Effector memory CD8-positive, alpha-beta T cell (primary cell): ENCODE results near the gene SYNE3.

Source experiments
- ATAC-seq: fragments of 150-1000 bp; cut with Tn5 transposase; replicated peaks from 2 replicates; pipeline ENCODE4 v1.10.0; 2021; ENCODE audit warnings: mild to moderate bottlenecking, moderate library complexity
- DNase-seq, 3 experiments: peaks; one replicate each; pipeline ENCODE4 v3.0.0; 2021
- H3K27ac Mint-ChIP-seq, 2 donors: one replicate each; pipeline ENCODE4 v1.8.0; 2022; ENCODE audit warnings: mild to moderate bottlenecking in 2 of 2, mixed read lengths in 2 of 2, moderate library complexity in 2 of 2
- H3K27me3 Mint-ChIP-seq, 2 donors: one replicate each; pipeline ENCODE4 v1.8.0; 2022; ENCODE audit warnings: mixed read lengths in 2 of 2
- H3K36me3 Mint-ChIP-seq: one replicate; pipeline ENCODE4 v1.8.0; 2022; ENCODE audit warnings: mild to moderate bottlenecking, moderate library complexity, mixed read lengths; ENCODE audit not compliant: insufficient read depth
- H3K4me1 Mint-ChIP-seq, 2 donors: one replicate each; pipeline ENCODE4 v1.8.0; 2022; ENCODE audit warnings: low read depth in 2 of 2, mixed read lengths in 2 of 2
- H3K4me3 Mint-ChIP-seq, 2 donors: one replicate each; pipeline ENCODE4 v1.8.0; 2022; ENCODE audit warnings: mild to moderate bottlenecking in 2 of 2, mixed read lengths in 2 of 2, moderate library complexity in 2 of 2
- H3K9me3 Mint-ChIP-seq, 2 donors: one replicate each; pipeline ENCODE4 v1.8.0; 2022; ENCODE audit warnings: mixed read lengths in 2 of 2

SYNE3 gene

GRCh38 chr14:95481391-95482022, 34.9 kb downstream of the SYNE3 start:
- Mint-ChIP-seq H3K4me3 (no peak overlapping the region), H3K9me3 (no peaks in the 10 kb centered on the region), H3K27ac (peak overlapping the region; percentile 90 to 99), H3K4me1 (peaks cover 47 to 61% of the 10 kb centered on the region in 2 donors), H3K36me3 (peaks cover 5% of the 10 kb centered on the region), H3K27me3 (no peaks in the 10 kb centered on the region)
- ATAC-seq (no peak), DNase-seq (no peak)

GRCh38 chr14:95480887-95481226, 35.6 kb downstream of the SYNE3 start:
- DNase-seq, result no peak
- H3K9me3 Mint-ChIP-seq, result no peaks in the 10 kb centered on the region
- peak overlapping the region in 1 of 2 donors; percentile 71 for H3K4me3 Mint-ChIP-seq
- no peaks in the 10 kb centered on the region for H3K27me3 Mint-ChIP-seq
- H3K27ac Mint-ChIP-seq, result peak overlapping the region; percentile 90 to 99
- peaks cover 41 to 58% of the 10 kb centered on the region in 2 donors for H3K4me1 Mint-ChIP-seq
- ATAC-seq, result no peak
- peaks cover 5% of the 10 kb centered on the region for H3K36me3 Mint-ChIP-seq

- peak; percentile 94 for ATAC-seq
- Mint-ChIP-seq H3K36me3 (peaks cover 8% of the 10 kb centered on the region), H3K4me1 (peaks cover 35 to 53% of the 10 kb centered on the region in 2 donors), H3K27ac (peak overlapping the region; percentile 90 to 99), H3K9me3 (no peaks in the 10 kb centered on the region), H3K4me3 (peak overlapping the region; percentile 62 to 71), H3K27me3 (no peaks in the 10 kb centered on the region)
- DNase-seq, result peak; percentile 41 to 53 (median 48)
Observed at GRCh38 chr14:95480109-95480886, 36.2 kb downstream of the SYNE3 start.

- DNase-seq (no peak), ATAC-seq (no peak)
- peaks cover 35 to 54% of the 10 kb centered on the region in 2 donors for H3K4me1 Mint-ChIP-seq
- peak overlapping the region; percentile 62 to 71 for H3K4me3 Mint-ChIP-seq
- H3K27me3 Mint-ChIP-seq, result no peaks in the 10 kb centered on the region
- H3K36me3 Mint-ChIP-seq, result peaks cover 12% of the 10 kb centered on the region
- no peaks in the 10 kb centered on the region for H3K9me3 Mint-ChIP-seq
- peak overlapping the region; percentile 90 to 99 for H3K27ac Mint-ChIP-seq
Observed at GRCh38 chr14:95479494-95479893, 37.0 kb downstream of the SYNE3 start.

GRCh38 chr14:95478818-95479217, 37.6 kb downstream of the SYNE3 start:
- H3K36me3 Mint-ChIP-seq, result peaks cover 18% of the 10 kb centered on the region
- DNase-seq (no peak), ATAC-seq (no peak)
- H3K4me1 Mint-ChIP-seq, result peaks cover 28 to 52% of the 10 kb centered on the region in 2 donors
- peak overlapping the region; percentile 90 to 99 for H3K27ac Mint-ChIP-seq
- H3K9me3 Mint-ChIP-seq, result no peaks in the 10 kb centered on the region
- H3K27me3 Mint-ChIP-seq, result no peaks in the 10 kb centered on the region
- H3K4me3 Mint-ChIP-seq, result no peak overlapping the region

GRCh38 chr14:95478309-95478708, 38.1 kb downstream of the SYNE3 start:
- no peaks in the 10 kb centered on the region for H3K9me3 Mint-ChIP-seq
- ATAC-seq (no peak), DNase-seq (no peak)
- peaks cover 18% of the 10 kb centered on the region for H3K36me3 Mint-ChIP-seq
- H3K27ac Mint-ChIP-seq, result peak overlapping the region; percentile 90 to 99
- no peaks in the 10 kb centered on the region for H3K27me3 Mint-ChIP-seq
- peaks cover 27 to 49% of the 10 kb centered on the region in 2 donors for H3K4me1 Mint-ChIP-seq
- no peak overlapping the region for H3K4me3 Mint-ChIP-seq

- no peak overlapping the region for H3K4me3 Mint-ChIP-seq
- DNase-seq (no peak), ATAC-seq (no peak)
- H3K27ac Mint-ChIP-seq, result peak overlapping the region; percentile 78 to 99
- H3K4me1 Mint-ChIP-seq, result peaks cover 28 to 47% of the 10 kb centered on the region in 2 donors
- H3K9me3 Mint-ChIP-seq, result no peaks in the 10 kb centered on the region
- peaks cover 18% of the 10 kb centered on the region for H3K36me3 Mint-ChIP-seq
- no peaks in the 10 kb centered on the region for H3K27me3 Mint-ChIP-seq
Observed at GRCh38 chr14:95477411-95478269, 38.8 kb downstream of the SYNE3 start.

GRCh38 chr14:95476747-95477146, 39.7 kb downstream of the SYNE3 start:
- H3K27ac Mint-ChIP-seq, result no peak overlapping the region
- H3K27me3 Mint-ChIP-seq, result no peaks in the 10 kb centered on the region
- no peak overlapping the region for H3K4me3 Mint-ChIP-seq
- DNase-seq (no peak), ATAC-seq (no peak)
- no peaks in the 10 kb centered on the region for H3K9me3 Mint-ChIP-seq
- H3K36me3 Mint-ChIP-seq, result peaks cover 18% of the 10 kb centered on the region
- H3K4me1 Mint-ChIP-seq, result peaks cover 33 to 45% of the 10 kb centered on the region in 2 donors

GRCh38 chr14:95475540-95476240, 40.8 kb downstream of the SYNE3 start:
- ATAC-seq (no peak), DNase-seq (no peak)
- Mint-ChIP-seq H3K27me3 (no peaks in the 10 kb centered on the region), H3K9me3 (no peaks in the 10 kb centered on the region), H3K4me1 (peaks cover 32 to 35% of the 10 kb centered on the region in 2 donors), H3K4me3 (no peak overlapping the region), H3K27ac (peak overlapping the region; percentile 27 to 35), H3K36me3 (peaks cover 18% of the 10 kb centered on the region)

- no peak for DNase-seq
- no peak for ATAC-seq
- Mint-ChIP-seq H3K27ac (peak overlapping the region in 1 of 2 donors; percentile 35), H3K4me1 (peaks cover 25 to 29% of the 10 kb centered on the region in 2 donors), H3K36me3 (peaks cover 24% of the 10 kb centered on the region), H3K4me3 (no peak overlapping the region), H3K27me3 (no peaks in the 10 kb centered on the region), H3K9me3 (no peaks in the 10 kb centered on the region)
Observed at GRCh38 chr14:95474941-95475340, 41.5 kb downstream of the SYNE3 start.

GRCh38 chr14:95474486-95474885, 42.0 kb downstream of the SYNE3 start:
- Mint-ChIP-seq H3K27me3 (no peaks in the 10 kb centered on the region), H3K4me3 (no peak overlapping the region), H3K9me3 (no peaks in the 10 kb centered on the region), H3K27ac (peak overlapping the region in 1 of 2 donors; percentile 83), H3K4me1 (peaks cover 20 to 27% of the 10 kb centered on the region in 2 donors), H3K36me3 (peaks cover 28% of the 10 kb centered on the region)
- DNase-seq (no peak), ATAC-seq (no peak)

GRCh38 chr14:95472819-95473251, 43.6 kb downstream of the SYNE3 start:
- DNase-seq, result no peak
- H3K27me3 Mint-ChIP-seq, result no peaks in the 10 kb centered on the region
- H3K36me3 Mint-ChIP-seq, result peaks cover 40% of the 10 kb centered on the region
- H3K27ac Mint-ChIP-seq, result peak overlapping the region; percentile 28 to 71
- ATAC-seq, result no peak
- H3K4me3 Mint-ChIP-seq, result no peak overlapping the region
- H3K9me3 Mint-ChIP-seq, result no peaks in the 10 kb centered on the region
- peaks cover 18 to 19% of the 10 kb centered on the region in 2 donors for H3K4me1 Mint-ChIP-seq

- DNase-seq, result no peak
- Mint-ChIP-seq H3K27me3 (no peaks in the 10 kb centered on the region), H3K4me1 (peaks cover 15 to 16% of the 10 kb centered on the region in 2 donors), H3K27ac (peak overlapping the region; percentile 32 to 71), H3K36me3 (peaks cover 41% of the 10 kb centered on the region), H3K4me3 (no peak overlapping the region), H3K9me3 (no peaks in the 10 kb centered on the region)
- ATAC-seq, result no peak
Observed at GRCh38 chr14:95471476-95471875, 45.0 kb downstream of the SYNE3 start.
